Adrenal gland (tissue), 5 donors: ENCODE measurements around the gene ENG.

Source experiments
- POLR2A ChIP-seq, 2 donors: fragments of 450-650 bp; IDR thresholded peaks; one replicate each; pipeline ENCODE4 v1.6.1; 2017; ENCODE audit warnings: antibody characterized with exemption in 2 of 2, mild to moderate bottlenecking in 2 of 2, moderate library complexity in 1 of 2
- TF ChIP-seq, protein P1 (sequence below), 6 experiments: fragments of 450-650 bp in 4 of 6; fragments of 200-600 bp in 2 of 6; sonication (generic) in 1 of 6; IDR thresholded peaks; 1 replicate in 5 of 6; 2 replicates in 1 of 6; pipeline versions ENCODE4 v1.5.1 to v1.8.0; 2016 to 2021; ENCODE audit warnings: antibody characterized with exemption in 6 of 6, mild to moderate bottlenecking in 2 of 6, moderate library complexity in 1 of 6
- donor health status: DM: no; HTN: no; CAD: no.

DNA sequence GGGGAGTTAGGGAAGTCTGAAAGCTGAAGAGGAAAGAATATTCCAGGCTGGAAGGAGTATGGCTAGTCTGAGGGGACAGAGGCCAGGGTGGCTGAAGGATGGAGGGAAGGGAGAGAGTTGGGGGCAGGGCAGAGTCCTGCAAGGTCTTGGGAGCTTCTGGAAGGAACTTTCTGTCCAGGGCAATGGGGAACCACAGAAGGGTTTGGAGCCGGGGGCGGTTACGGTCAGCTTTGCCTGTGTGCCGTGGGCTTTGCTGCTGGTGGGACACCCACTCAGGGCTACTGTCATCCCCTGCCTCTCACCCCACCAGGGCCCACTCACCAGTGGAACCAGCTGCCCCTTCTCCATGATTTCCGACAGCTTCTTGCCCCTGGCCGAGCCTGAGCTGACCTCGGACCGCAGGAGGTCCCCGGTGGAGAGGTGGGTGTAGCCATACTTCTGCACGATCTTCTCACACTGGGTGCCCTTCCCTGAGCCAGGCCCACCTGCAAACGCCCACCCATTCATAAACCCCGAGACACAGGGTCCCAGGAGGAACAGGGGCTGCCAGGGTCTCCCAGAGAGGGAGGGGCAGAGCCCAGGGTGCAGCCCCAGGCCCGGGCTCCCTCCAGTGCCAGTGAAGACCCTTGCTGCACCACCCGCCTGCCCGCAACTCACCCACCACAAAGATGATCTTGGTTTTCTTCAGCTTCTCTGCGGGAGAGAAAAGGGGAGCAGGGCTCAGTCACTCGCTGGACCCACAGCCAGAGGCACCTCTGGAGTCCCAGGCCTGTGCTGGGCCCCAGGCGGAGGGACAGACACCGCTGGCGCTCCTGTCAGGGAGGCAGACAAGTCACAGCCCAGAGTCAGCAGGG is 18.1 kb upstream of the ENG start:
- TF ChIP-seq, protein P1, sequence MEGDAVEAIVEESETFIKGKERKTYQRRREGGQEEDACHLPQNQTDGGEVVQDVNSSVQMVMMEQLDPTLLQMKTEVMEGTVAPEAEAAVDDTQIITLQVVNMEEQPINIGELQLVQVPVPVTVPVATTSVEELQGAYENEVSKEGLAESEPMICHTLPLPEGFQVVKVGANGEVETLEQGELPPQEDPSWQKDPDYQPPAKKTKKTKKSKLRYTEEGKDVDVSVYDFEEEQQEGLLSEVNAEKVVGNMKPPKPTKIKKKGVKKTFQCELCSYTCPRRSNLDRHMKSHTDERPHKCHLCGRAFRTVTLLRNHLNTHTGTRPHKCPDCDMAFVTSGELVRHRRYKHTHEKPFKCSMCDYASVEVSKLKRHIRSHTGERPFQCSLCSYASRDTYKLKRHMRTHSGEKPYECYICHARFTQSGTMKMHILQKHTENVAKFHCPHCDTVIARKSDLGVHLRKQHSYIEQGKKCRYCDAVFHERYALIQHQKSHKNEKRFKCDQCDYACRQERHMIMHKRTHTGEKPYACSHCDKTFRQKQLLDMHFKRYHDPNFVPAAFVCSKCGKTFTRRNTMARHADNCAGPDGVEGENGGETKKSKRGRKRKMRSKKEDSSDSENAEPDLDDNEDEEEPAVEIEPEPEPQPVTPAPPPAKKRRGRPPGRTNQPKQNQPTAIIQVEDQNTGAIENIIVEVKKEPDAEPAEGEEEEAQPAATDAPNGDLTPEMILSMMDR (IDR thresholded peaks at IDR 0.05) = no peak
- no peak for TF ChIP-seq POLR2A (IDR thresholded peaks at IDR 0.05)
